Stimulated activated CD8-positive, alpha-beta memory T cell treated with anti-CD3 and anti-CD28 coated beads, Interleukin-12 subunit alpha, Interleukin-12 subunit beta, amount 100 ng/mL, for 24 hours (primary cell): ENCODE data around the gene SIK1.

Experiments
- DNase-seq: peaks from one replicate; pipeline ENCODE4 v3.0.0-alpha.2; 2020; ENCODE audit errors: extremely low read depth

SIK1 gene

DNA sequence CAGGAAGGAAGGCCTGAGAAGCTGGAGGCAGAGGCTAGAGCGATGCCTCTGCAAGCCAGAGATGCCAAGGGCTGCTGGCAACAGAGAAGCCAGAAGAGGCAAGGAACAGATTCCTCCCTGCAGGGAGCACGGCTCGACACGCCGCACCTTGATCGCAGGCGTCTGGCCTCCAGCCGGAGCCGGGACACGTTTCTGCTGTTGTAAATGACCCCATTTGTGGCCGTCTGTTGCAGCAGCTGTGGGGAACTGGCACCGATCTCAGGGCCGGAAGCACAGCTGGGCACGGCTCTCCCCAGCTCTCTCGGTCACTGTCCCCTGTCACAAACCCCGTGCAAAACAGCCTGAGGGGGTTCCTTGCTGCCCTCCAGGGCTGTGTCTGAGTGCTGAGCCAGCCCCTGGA lies 59.6 kb downstream of the SIK1 start:
- DNase-seq: no peak

DNA sequence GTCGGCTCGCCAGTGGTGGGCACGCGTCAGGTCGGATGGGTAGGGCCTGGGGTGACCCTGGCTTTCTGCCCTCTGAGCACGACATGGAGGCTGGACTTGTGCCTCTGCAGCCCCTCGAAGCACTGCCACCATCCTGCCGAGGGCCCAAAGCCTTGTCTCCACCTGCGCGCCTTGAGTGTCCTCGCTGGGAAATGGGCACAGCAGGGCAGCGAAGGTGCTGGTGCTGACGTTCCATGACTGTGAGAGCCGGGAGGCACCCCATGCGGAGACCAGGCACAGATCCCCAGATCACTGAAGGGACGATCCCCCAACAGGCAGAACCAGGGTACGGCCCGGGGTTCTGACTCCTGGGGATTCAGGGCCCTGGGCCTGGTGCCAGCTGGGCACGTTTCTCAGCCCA lies 60.3 kb downstream of the SIK1 start:
- no peak for DNase-seq

DNA sequence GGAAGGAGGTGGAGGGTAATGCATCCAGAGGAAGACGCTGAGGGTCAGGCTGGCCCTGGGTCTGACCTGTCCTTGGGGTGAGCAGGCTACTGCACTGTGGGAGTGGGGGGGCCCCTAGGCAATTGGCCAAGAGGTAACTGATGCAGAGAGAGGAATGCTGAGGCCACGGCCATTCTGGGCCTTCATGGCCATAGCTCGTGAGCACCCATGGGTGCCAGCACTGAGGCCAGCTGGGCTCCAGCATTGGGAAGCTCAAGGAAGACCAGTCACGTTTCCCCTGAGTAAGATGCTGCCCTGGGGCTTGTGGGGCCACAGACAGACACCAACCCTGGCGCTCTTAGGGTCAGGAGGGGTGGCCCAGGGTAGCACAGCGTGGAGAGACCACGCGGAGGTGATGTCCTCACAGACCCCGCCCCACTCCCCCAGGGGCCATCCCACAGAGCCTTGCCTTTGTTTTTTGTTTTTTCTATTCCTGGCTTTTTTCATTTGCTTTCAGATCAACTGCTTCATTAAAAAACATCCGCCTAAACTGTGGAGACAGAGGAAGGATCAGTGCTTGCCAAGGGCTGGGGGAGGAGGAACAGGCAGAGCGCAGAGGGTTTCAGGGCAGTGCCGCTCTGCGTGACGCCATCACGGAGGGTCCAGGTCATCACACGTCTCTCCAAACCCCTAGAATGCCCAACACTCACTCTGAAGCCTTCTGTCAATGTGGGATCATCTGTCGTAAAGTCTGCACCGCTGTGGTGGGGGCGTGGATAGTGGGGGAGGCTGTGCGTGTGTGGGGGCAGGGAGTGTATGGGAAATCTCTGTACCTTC lies 61.1 kb downstream of the SIK1 start:
- DNase-seq: no peak

DNA sequence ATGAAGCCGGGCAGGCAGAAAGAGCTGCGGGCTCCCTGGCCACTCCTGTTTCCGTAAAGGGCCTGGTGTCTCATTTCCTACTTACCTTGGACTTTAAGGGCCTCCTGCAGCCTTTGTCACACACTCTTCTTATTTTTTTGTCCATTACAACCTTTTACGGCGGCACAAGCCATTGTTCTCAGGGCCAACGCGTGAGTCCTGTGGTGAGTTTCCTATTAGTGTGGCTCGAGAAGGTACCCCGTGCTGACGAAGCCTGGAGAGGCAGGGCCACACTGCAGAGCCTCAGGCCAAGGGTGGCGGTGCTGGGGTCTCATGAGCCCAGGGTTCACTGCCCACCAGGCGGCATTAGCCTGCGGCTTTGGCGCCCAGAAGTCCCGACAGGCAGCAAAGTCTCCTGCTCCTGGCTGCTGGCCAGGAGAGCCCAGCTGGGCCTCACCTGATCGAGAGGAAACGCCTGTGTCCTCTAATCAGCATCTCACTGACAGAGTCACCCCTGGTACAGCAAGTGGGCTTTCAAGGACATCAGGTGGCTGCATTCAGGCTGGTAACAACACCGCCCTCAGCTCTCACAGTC lies 62.0 kb downstream of the SIK1 start:
- DNase-seq: no peak
